Coronary artery (tissue), 2 donors: ENCODE data around the gene PACSIN2.
"Not testable (repeated sequence)": the region's sequence is repeated elsewhere in the genome, so short reads cannot be mapped to it uniquely, and the experiment has no call there.

ENCODE experiments used
- DNase-seq: peaks from one replicate; pipeline ENCODE4 v3.0.0-alpha.2; 2017; ENCODE audit warnings: low spot score
- H3K27ac ChIP-seq, 2 donors: fragments of 200-600 bp; sonication (generic); one replicate each; pipeline ENCODE4 v1.5.1; 2016 to 2019
- H3K4me3 ChIP-seq: fragments of 200-600 bp; sonication (generic); 2 replicates; pipeline ENCODE4 v1.5.1; 2016; ENCODE audit warnings: mild to moderate bottlenecking, moderate library complexity
- TF ChIP-seq, protein P1 (sequence below): fragments of 200-600 bp; sonication (generic); IDR thresholded peaks from one replicate; pipeline ENCODE4 v1.5.1; 2019; ENCODE audit warnings: antibody characterized with exemption

PACSIN2 gene

DNA sequence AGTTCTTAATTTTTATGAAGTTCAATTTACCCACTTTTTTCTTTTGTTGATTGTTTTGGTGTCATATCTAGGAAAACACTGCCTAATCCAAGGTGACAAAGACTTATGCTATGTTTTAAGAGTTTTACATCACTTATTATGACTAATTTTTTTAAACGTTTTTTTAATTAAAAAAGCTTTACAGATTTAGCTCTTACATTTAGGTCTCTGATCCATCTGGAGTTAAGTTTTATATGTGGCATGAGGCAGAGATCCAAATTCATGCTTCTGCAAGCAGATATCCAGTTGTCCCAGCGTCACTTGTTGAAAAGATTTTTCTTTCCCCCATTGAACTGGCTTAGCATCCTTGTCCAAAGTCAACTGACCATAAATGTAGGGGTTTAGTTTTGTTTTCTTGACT, 72.6 kb downstream of the PACSIN2 start:
- DNase-seq = no peak
- TF ChIP-seq, protein P1, sequence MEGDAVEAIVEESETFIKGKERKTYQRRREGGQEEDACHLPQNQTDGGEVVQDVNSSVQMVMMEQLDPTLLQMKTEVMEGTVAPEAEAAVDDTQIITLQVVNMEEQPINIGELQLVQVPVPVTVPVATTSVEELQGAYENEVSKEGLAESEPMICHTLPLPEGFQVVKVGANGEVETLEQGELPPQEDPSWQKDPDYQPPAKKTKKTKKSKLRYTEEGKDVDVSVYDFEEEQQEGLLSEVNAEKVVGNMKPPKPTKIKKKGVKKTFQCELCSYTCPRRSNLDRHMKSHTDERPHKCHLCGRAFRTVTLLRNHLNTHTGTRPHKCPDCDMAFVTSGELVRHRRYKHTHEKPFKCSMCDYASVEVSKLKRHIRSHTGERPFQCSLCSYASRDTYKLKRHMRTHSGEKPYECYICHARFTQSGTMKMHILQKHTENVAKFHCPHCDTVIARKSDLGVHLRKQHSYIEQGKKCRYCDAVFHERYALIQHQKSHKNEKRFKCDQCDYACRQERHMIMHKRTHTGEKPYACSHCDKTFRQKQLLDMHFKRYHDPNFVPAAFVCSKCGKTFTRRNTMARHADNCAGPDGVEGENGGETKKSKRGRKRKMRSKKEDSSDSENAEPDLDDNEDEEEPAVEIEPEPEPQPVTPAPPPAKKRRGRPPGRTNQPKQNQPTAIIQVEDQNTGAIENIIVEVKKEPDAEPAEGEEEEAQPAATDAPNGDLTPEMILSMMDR = no peak
- peak overlapping the region; percentile 96 to 99 for H3K27ac ChIP-seq
- no peak overlapping the region for H3K4me3 ChIP-seq

DNA sequence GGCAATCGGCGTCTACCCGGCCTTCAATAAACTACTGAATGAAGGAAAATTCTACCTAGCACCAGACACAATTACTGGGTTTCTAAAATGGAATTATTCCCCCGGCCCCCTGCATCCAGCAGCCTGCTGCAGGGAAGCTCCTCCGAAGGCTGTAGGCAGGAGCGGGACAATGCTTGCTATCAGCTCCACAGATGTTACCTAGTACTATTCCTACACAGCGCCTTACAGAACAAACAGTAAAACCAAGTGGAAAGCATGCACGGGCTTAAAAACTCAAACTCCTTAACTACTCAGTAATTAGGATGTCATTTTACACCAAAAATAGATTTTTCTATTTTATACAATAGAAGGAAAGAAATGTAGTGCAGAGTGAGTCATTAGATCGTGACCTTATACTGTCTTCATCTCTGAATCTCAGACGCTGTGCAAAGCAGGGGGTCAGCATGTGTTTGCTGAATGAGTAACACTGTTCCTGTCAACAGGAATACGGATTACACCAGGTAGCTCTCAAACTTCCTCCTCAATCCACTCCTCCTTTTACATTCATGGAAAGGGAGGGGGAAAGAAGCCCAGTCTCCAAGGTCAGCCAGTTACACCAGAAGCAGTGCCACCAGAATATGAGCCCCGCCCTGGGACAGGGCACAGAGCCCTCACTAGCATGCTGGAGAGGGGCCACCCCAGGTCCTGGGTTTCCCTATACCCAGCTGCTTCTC, 74.9 kb downstream of the PACSIN2 start:
- peak overlapping the region; percentile 31 for H3K4me3 ChIP-seq
- TF ChIP-seq, protein P1 = no peak
- no peak for DNase-seq
- H3K27ac ChIP-seq = peak overlapping the region; percentile 96 to 99

DNA sequence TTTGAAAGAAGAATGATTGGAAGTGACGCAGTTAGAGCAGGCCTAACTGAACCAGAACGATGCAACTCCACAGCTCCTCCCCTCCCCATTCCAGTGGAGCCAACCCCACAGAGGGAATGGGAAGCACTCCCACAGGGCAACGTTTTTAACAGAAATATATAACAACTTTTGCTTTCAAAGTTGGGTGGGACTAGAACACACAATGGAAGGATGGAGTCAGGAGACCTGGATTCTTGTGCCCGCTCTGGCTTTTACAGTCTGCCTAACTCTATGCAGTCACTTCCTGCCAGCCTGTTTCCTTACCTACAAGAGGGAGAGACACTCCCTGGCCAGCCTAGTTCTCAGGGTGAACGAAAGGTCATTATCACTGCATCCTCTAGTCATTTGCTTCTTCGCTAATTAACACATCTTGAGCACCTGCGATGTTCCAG, 75.5 kb downstream of the PACSIN2 start:
- TF ChIP-seq, protein P1 = no peak
- H3K4me3 ChIP-seq = peak overlapping the region; percentile 31

DNA sequence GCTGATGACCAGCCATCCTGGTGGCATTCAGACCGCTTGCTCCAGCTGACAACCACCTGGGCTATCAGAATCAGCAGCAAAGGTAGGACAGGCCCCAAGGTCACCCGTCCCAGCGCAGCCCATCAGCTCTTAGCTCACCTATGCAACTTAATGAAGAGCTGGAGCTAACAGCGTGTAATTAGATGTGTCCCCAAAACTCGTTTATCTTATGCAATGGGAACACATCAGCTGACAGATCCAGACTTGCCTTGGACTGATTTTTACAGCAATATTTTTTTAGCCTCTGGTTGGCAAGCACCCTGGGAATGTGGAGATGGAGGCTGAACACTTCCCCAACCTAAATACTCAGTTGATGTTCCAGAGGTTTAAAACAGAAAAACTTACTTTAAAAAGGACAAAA, 76.0 kb downstream of the PACSIN2 start:
- DNase-seq = no peak
- H3K27ac ChIP-seq = peak overlapping the region; percentile 96 to 99
- TF ChIP-seq, protein P1 = no peak
- peak overlapping the region; percentile 11 for H3K4me3 ChIP-seq

More for the DNA sequence above, 75.5 kb downstream of the PACSIN2 start:
- DNase-seq = no peak
- peak overlapping the region; percentile 96 to 99 for H3K27ac ChIP-seq

DNA sequence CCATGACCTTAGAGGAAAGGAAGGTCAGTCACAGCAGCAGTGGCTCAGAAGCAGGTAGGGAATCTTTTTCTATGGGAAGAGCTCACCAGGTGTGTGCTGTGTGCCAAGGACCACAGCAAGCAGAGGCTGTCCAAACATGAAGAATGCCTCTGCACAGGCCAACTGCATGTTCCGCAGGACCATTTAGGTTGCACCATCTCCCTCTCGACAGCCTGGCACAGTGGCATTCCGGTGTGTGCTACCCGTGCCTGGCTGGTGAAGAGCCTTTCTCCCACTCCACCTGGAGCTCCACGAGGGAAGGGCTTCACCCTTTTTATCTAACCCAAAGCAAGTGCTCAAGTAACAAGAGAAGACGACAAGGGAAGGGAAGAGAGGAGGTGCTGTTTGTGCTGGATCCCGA, 76.5 kb downstream of the PACSIN2 start:
- peak overlapping the region; percentile 96 to 99 for H3K27ac ChIP-seq
- H3K4me3 ChIP-seq = peak overlapping the region; percentile 16
- DNase-seq = no peak
- TF ChIP-seq, protein P1 = no peak

DNA sequence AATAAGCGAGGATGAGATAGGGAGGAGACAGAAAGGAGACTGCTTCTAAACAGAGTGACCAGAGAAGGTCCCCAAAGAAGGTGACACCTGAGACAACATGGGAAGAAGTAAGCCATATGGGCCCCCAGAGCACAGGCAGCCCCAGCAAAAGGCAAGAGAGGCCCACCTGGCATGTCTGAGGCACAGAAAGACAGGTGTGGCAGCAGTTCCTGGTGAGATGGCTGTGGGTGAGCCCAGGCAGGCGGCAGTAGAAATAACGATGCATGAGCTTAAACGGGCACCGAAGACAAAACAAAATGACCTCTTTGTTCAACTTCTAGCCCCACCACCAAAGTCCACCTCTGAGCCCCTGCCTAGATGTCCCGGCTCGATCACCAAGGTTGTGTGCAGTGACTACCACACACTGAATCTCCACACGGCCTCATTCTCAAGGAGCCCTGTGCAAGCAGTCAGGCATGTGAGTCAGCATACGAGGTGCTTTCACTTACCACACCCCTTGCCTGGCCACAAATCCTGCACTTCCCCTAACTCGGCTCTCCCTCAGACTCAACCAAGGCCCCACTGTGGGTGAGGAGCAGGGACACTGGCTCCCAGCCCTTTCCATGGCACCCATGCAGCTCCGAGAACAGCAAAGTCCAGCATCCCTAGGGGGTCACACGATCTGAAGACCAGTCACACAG, 77.6 kb downstream of the PACSIN2 start:
- DNase-seq = no peak
- TF ChIP-seq, protein P1 = no peak
- peak overlapping the region; percentile 96 to 99 for H3K27ac ChIP-seq
- H3K4me3 ChIP-seq = peak overlapping the region; percentile 50

DNA sequence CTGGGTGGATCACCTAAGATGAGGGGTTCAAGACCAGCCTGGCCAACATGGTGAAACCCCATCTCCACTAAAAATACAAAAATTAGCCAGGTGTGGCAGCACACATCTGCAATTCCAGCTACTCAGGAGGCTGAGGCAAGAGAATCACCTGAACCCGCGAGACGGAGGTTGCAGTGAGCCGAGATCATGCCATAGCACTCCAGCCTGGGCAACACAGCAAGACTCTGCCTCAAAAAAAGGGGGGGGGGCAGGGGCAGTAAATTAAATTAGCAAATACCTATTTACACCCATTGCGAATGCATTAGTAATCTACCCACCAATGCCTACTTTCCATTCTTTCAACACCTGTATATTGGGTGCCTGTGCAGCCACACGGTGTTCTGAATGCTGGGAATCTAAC, 78.3 kb downstream of the PACSIN2 start:
- DNase-seq = not testable (repeated sequence)
- Histone ChIP-seq H3K4me3 (peak overlapping the region; percentile 50), H3K27ac (peak overlapping the region; percentile 96 to 99)
